NCI-H187 treated with DMSO at 0.1 percent for 48 hours (cell line): Measurements from ENCODE around the gene MPRIP.
"Not testable (repeated sequence)": the region's sequence is repeated elsewhere in the genome, so short reads cannot be mapped to it uniquely, and the experiment has no call there.

Source experiments
- DNase-seq: peaks from one replicate; lab custom pipeline; 2025; lab: John Stamatoyannopoulos, UW

The MPRIP gene

DNA sequence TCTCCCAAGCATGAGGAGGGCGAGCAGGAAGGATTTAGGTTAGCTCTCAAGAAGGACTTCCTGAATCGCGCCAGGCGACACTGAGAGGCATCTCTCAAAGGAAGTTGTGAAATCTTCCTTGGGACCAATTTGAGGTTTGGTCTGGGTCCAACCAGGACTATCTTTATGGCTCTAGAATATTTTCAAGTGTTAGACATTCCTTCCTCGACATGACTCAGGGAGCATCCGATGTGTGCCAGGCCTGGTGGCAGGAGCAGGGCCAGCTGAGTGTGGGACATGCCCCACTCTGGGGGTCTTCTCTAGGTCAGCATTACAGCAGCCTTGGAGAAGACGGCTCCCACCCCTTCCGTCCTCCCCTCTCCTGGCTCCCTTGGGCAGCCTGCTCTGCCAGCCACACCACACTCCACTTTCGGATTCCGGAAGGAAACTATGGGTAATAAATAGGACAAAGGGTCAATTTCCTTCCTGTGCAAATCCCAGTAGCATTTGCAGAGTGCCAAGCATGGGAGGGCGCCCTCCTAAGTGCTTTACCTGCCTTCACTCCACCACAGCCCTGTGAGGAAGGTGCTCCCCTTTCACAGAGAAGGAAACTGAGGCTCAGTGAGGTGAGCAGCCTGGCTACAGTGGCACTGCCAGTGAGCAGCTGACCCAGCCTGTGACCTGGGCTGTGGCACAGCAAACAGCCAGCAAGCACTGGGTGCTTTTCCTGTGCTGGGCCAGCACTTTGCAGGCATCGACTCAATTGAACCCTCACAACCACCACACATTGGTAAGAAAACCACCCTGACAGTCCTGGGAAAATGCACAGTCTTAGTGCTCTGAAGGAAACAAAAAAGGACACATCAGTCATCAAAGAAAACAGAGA, 31.0 kb upstream of the MPRIP start:
- not testable (repeated sequence) for DNase-seq

DNA sequence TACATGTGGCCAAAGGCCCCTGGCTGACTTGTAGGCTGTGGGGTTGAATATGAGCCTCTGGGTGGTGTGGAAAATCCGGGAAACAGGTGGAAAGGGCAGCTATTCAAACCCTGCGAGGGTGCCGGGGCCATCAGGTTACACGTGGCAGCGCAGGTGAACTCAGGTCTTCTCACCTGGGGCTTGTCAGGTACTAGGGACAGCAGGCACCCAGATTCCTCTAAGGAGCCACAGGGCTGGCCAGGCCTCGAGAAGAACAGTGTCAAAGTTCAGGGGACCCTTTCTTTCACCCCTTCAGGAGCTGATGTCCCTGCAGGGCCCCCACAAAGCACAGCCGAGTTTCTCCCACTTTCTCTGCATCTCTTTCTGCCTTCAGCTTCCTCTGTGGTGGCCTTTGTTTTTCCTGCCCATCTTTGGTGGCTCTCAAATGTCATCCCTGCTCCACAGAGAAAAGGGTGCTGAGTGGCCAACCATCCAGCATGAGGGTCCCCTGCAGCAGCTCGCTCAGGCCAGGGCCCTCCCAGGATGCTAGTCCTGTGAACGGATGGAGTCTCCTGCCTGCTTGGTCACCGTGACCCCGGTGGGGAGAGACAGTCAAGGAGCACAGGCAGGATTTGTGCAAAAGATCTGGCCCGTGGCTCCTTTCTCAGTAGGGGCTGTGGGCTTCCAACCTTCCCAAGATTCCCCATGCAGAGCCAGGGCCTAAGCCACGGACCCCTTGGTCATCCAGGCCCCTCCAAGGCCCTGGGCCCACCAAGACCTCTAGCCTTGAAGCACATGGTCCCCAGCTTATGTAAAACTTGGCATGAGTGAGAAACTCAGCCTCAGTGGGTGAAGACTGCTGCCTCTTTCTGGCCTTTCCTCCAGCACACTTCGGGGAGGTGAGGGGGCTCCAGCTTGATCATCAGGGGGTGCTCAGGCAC, 28.2 kb upstream of the MPRIP start:
- not testable (repeated sequence) for DNase-seq

DNA sequence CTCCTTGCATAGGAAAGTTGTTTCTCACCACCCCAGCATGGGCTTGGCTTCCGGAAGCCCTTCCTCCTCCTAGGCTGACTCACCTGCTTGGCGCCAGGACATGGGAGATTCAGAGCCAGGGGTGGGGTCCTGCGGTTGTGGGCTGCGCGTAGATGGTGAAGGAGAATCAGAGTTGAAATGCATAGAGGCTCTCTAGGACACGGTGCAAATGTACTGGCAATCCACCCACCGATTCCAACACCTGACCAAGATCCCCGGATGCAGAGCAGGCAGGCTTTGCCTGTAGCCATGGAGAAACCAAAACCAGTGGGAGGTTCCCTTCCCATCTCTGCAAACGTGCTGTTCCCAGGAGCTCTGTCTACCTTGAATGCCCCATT, 27.5 kb upstream of the MPRIP start:
- not testable (repeated sequence) for DNase-seq

DNA sequence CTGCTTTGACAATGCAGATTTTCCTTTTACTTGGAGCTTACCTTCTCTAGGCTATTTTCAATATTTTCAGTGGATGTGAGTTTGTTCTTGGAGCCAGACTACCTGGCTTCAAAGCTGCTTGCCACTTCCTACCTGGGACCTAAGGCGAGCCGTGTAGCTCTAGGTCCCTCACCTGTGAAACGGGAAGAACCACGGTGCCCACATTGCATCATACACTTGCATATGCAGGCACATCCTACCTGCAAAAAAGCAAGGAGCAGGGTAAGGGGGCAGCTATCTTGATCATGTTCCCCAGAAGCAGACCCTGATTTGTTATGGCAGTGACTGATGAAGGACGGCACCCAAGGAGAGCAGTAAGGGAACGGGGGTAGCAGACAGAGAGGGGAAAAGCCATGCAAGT, 27.0 kb upstream of the MPRIP start:
- DNase-seq = no peak

DNA sequence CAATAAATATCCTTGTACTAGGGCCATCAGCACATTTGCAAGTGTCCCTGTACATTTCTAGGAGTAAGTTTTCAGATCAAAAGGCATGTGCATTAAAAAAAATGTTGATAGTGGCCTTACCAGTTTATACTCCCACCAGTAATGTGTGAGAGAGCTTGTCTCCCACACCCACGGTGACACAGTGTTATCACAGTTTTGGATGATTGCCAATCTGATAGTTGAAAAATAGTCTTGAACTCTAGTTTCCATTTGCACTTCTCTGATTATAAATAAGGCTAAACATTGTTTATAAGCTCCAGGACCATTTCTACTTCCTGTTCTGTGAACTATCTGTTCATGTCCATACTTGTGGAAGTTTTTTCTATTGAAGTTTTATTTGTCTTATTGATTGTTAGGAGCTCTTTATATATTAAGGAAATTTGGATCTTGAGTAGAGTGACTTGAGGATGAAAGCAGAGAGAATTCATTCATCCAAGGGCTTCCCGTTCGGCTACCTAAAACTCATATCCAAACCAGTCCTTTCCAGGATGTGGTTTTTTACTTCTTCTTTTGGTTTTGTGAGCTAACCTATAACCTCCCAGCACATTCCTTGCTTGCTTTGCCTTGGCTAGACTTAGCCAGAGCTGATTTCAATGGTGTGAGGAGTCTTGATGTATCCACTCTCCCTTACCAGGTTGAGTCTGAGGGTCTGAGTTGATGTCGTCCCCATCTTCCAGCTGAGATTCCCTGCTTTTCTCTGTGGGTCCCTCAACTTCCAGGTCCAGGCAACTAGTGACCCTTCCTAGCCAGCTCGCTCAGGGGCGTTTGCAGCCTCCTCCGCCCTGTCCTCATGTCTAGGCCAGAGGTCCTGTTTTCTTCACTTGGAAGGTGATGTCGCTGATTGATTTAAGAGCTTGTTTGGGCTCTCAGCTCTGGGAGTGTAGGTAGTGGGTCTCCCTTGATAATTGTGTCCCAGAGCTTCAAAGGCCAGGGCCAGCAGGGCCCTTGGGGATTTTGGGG, 25.8 kb upstream of the MPRIP start:
- DNase-seq = not testable (repeated sequence)

DNA sequence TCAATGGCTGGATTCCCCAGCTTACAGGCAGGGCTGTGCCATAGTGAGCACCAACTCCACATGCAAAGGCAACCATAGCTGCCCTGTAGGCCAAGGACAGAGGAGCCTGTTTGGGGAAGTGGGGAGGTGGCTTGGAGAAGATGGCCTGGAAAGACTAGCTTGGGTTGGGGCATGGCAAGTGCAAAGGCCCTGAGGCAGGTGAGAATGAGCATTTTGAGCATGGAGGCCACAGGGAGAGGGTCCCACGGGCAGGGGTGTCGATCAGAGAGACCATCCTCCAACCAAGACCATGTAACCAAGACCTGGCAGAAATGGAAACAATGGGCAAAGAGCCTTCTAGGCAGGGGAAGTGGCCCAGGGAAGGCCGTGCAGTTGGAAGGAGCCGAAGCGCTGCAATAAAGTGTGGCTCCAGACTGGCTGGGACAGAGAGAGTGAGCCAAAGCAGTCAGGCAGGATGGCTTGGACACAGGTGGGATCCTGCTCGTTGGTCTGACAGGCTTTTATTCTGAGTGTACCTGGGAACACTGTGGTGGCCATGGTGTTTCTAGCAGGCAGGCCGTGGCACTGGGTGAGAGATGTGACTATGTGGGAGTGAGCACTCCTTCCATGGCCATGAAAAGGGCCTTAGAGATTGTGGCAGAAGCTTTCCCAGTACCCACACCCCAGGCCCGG, 24.8 kb upstream of the MPRIP start:
- no peak for DNase-seq

DNA sequence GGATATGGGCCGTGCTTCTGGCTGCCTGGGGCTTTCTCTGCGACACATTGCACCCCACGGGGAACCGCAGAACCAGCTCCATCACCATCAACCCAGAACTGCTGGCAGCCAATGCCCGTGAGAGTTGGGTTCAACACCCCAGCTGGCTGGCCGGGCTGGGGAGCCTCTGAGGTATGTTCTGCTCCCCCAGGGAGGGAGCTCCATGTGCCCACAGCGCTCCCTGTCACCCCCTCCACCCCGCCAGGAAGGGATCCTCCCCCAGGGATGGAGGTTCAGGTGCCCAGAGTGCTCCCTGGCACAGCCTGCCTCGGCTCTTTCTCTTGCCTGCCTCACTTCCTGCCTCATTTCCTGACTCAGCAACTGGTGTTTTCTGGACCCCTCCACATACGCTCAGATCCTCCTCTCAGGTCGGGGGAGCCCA, 24.2 kb upstream of the MPRIP start:
- no peak for DNase-seq

DNA sequence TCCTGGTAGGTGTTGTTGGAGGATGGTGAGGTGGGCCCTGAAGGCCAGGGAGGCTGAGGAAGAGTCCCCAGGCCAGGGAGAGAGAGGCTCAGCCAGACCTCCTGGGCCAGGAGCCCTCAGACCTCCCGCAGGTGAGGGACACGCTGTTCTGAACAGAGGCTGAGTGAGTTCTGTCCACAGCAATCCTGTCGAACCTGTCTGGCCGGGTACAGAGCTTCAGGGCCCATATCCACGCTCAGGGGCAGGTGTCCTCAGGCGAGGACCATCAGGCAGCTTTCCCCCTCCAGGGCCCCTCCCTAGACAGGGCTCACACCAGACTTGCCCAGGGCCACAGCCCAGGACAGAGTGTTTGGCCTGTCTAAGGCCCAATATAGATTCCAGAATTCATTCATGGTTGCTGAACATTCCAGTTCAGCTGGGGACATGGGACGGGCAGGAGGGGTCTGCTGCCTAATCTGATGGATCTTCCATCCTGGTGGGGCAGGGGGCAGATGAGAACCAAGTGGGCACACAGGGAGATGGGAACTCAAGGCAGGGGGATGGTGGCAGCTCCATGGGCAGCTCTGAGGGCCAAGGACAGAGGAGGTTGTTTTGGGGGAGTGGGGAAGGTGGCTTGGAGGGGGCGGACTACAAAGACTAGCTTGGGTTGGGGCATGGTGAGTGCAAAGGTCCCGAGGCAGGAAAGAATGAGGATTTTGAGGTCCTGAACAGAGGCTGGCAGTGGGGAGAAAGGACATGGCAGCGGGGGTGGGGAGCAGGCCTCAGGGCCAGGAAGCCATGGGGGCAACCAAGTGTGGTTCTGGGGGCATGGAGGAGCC, 23.4 kb upstream of the MPRIP start:
- no peak for DNase-seq

DNA sequence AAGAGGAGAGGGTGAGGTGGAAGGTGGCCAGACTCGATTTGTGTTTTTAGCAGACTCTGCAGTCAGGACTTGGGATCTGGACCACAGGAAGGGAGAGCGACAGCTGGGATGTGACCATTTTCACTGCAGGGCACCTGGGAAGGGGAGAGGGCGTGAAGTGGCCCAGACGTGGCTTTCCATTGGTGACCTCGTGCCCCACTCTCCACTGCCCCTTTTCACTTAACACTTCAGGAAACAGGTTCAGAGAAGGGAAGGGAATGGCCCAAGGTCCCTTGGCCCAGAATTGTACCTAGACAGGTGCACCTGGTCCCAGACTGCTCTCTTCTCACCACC, 22.9 kb upstream of the MPRIP start:
- no peak for DNase-seq

DNA sequence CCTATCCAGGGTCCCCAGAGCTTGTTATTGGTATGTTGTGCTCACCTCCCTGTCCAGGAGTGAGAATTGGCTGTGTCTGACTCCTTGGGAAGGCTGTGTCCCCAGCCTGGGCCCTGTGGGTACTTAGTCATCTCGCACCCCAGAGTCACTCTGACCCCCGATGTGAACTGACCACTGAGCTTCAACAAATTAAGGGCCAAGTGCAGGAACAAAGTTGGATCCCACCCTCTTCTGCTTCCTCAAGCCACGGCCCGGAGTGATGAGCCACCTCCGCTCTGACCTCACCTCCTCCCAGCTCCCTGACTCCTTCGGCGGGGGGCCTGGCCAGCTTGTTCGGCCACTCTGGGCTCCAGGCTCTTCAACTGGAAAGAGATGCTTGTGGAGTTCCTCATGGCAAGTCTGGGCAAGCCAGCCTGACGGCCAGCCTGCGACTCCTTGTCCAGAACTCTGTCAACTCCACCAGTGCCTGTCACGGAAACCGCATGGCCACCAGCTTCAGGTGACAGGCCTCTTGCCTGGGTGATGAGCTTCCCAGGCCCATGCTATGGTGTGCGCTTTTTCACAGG, 22.3 kb upstream of the MPRIP start:
- no peak for DNase-seq

DNA sequence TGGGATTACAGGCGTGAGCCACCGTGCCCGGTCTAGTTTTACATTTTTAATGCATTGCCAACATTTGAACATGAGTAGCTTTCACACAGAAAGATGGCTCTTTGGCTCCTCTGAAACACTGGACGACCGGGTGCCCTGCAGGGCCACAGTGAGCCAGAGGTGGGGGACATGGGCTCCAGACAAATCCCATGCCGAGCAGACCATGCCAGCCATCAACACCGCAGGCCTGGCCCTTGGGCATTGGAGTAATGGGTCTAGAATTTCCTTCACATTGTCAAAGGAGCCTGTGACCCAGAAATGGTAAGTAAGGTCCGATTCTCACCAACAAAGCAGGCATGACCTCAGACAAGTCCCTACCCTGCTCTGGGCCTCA, 21.4 kb upstream of the MPRIP start:
- no peak for DNase-seq

DNA sequence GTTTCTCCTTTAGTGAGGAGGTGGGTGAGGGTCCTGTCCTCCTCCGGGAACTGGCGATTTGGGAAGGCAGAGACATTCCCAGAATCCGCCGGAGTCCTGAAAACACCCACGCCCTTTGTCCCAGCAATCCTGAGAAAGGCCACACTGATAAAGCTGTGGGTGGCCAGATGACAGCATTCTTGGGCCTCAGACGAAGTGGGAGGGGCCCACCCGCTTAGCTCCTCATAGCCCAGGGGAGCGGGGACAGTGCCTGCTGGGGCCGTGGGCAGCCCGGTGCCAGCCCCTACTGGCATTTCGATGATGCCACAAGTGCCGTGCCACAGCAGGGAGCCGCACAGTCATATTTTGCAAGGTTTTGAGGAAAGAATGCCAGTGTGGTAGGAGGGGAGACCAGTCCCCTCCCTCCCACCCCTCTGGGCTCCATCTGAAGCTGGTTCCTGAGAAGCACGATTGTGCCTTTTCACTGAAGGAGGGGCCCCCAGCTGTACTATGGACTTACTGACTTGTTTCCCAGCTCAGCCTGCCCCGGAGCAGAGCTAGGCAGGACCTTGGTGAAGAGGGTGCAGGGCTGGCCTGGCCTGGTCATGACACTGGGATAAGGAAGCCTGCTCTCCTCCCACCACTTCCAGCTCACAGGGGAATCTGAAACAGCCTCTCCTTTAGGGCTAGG, 20.9 kb upstream of the MPRIP start:
- DNase-seq = no peak

DNA sequence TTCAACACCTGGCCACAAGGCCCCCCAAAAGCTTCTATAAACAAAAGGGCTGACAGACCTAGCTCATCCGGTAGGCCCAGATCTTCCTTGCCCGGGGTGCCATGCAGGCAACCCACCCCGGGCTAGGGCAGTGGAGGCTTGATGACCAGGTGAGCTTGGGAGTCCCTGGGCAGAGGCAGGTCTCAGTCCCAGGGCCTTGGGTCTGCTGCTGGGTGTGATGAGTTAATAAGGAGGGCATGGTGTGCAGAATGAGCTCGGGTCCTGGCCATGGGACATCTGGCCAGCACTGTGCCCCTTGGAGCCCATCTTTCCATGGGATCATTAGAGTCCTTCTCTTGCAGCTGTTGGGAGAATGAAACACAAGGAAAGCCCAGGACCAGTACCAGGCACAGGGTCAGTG, 20.2 kb upstream of the MPRIP start:
- DNase-seq = no peak

DNA sequence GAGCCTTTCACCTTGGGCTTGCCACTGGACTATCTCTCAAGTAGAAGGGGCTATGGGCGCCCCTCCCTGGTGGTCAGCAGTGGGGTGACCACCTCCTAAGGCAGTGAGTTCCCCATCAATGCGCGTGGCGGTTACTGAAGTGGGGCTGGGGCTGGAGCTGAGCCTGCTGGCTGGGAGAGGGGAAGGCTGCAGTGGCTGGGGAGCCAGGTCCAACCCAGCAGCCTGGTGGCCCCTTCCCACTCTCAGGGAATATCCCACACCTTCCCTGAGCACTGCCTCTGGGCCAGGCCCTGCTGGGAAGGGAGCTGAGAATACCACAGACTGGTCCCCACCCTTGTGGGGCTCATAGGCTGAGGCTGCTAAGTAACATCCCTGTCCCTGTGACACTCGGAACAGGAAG, 19.8 kb upstream of the MPRIP start:
- DNase-seq = no peak

DNA sequence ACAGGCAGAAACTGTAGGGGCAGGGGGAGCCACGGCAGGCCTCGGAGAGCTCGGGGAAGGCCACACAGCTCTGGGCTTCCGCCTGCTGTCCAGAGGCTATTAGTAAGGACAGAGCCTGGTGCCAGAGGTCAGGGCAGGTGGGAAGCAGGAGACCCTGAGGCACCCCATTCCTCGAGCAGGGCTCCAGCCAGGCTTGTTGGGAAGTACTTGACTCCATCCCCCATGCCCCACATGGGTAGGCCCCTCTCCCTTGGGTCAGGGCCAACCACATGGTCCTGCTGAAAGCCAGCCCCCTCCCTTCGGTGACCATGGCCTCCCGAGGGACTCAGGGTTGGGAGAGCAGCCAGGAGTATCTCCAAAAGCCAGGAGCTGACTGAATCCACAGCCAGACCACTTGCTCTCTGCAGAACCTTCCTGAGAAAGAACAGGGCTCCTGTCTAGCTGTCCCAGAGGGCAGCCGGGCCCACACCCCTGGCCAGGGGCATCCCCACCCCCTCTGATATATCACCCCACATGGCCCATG, 17.4 kb upstream of the MPRIP start:
- DNase-seq = no peak

DNA sequence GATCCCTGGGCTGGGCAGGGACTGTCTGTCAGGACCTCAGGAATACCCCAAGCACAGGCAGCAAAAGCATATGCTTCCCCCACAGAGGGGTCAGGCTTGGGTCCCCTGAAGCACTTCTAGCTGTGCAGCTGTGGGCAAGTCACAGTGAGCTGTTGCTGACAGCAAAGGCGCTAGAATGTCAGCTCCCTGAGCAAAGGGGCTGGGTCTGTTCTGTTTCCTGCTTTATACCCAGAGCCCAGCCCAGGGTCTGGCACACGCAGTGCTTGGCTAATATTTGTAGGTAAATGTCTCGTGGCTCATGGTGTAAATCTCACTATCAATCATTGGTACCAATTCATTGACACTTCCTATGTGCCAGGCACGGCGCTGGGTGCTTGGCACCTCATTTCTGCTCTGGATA, 16.6 kb upstream of the MPRIP start:
- no peak for DNase-seq

DNA sequence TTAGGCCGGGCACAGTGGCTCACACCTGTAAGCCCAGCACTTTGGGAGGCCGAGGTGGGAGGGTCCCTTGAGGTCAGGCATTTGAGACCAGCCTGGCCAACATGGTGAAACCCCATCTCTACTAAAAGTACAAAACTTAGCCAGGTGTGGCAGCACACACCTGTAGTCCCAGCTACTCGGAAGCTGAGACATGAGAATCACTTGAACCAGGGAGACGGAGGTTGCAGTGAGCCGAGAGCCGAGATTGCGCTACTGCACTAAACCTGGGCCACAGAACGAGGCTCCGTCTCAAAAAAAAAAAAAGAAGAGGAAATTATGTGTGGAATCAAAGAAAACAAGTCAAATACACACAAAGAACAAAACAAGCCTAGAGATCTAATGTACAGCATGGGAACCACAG, 16.1 kb upstream of the MPRIP start:
- no peak for DNase-seq

DNA sequence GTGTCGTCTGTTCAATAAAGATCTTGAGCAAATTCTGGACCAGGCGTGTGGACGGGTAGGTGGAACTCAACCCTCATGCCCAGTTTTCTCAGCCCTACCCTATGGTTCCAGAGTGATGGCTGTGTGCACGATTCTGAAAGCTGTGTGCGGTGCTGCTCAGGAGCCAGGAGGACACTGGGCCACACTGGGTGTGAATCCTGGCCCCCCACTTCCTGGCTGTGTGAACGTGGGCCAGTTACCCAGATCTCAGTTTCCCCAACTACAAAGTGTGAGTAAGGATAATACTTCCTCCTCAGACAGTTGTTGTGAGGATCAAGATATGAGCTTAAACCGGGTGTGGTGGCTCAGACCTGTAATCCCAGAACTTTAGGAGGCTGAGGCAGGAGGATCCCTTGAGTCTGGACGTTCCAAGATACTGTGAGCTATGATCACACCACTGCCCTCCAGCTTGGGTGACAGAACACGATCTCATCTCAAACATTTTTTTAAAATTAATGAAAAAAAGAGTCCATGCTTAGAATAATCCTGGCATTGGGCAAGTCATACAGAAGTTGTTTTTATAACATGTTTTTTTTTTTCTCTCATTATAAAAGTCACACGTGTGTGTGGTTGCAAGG, 14.7 kb upstream of the MPRIP start:
- no peak for DNase-seq
